Measurements from ENCODE around the gene MAP7D3.
A peak's percentile ranks its signal among the peaks of the same experiment; 100 is the strongest.

The MAP7D3 gene

GRCh38 chrX:136220540-136220939 lies 30.7 kb downstream of the MAP7D3 start:
- Histone ChIP-seq H3K9ac (ENCODE audit: low read depth in 1 of 2, low read length in 2 of 2) (no peak overlapping the region), H3K36me3 (ENCODE audit: control insufficient read depth in 2 of 2, insufficient read depth in 2 of 2, low read length in 2 of 2) (no peaks in the 10 kb centered on the region), H3K27me3 (ENCODE audit: control insufficient read depth in 2 of 2, insufficient read depth in 2 of 2, low read length in 2 of 2) (no peaks in the 10 kb centered on the region), H3K4me1 (ENCODE audit: control insufficient read depth in 2 of 2, insufficient read depth in 2 of 2, low read length in 2 of 2) (no peaks in the 10 kb centered on the region), H3K27ac (ENCODE audit: low read depth in 2 of 2, low read length in 2 of 2) (no peak overlapping the region), H3K9me3 (ENCODE audit: control insufficient read depth in 2 of 2, low read length in 2 of 2) (no peaks in the 10 kb centered on the region), H3K4me3 (ENCODE audit: low read length in 2 of 2) (no peak overlapping the region)

- Histone ChIP-seq H3K27me3 (ENCODE audit: control insufficient read depth in 2 of 2, insufficient read depth in 2 of 2, low read length in 2 of 2) (no peaks in the 10 kb centered on the region), H3K27ac (ENCODE audit: low read depth in 2 of 2, low read length in 2 of 2) (no peak overlapping the region), H3K9ac (ENCODE audit: low read depth in 1 of 2, low read length in 2 of 2) (no peak overlapping the region), H3K36me3 (ENCODE audit: control insufficient read depth in 2 of 2, insufficient read depth in 2 of 2, low read length in 2 of 2) (no peaks in the 10 kb centered on the region), H3K4me1 (ENCODE audit: control insufficient read depth in 2 of 2, insufficient read depth in 2 of 2, low read length in 2 of 2) (no peaks in the 10 kb centered on the region), H3K9me3 (ENCODE audit: control insufficient read depth in 2 of 2, low read length in 2 of 2) (no peaks in the 10 kb centered on the region), H3K4me3 (ENCODE audit: low read length in 2 of 2) (no peak overlapping the region)
Observed at GRCh38 chrX:136219893-136220292, 31.3 kb downstream of the MAP7D3 start.

- no peaks in the 10 kb centered on the region for H3K36me3 ChIP-seq (ENCODE audit: control insufficient read depth in 2 of 2, insufficient read depth in 2 of 2, low read length in 2 of 2)
- H3K9me3 ChIP-seq (ENCODE audit: control insufficient read depth in 2 of 2, low read length in 2 of 2), result no peaks in the 10 kb centered on the region
- H3K4me3 ChIP-seq (ENCODE audit: low read length in 2 of 2), result no peak overlapping the region
- H3K27ac ChIP-seq (ENCODE audit: low read depth in 2 of 2, low read length in 2 of 2), result no peak overlapping the region
- no peak overlapping the region for H3K9ac ChIP-seq (ENCODE audit: low read depth in 1 of 2, low read length in 2 of 2)
- peaks cover 0 to 3% of the 10 kb centered on the region in 2 donors for H3K27me3 ChIP-seq (ENCODE audit: control insufficient read depth in 2 of 2, insufficient read depth in 2 of 2, low read length in 2 of 2)
- H3K4me1 ChIP-seq (ENCODE audit: control insufficient read depth in 2 of 2, insufficient read depth in 2 of 2, low read length in 2 of 2), result no peaks in the 10 kb centered on the region
Observed at GRCh38 chrX:136215559-136215958, 35.6 kb downstream of the MAP7D3 start.

- Histone ChIP-seq H3K4me3 (ENCODE audit: low read length in 2 of 2) (no peak overlapping the region), H3K9me3 (ENCODE audit: control insufficient read depth in 2 of 2, low read length in 2 of 2) (no peaks in the 10 kb centered on the region), H3K4me1 (ENCODE audit: control insufficient read depth in 2 of 2, insufficient read depth in 2 of 2, low read length in 2 of 2) (no peaks in the 10 kb centered on the region), H3K27ac (ENCODE audit: low read depth in 2 of 2, low read length in 2 of 2) (no peak overlapping the region), H3K9ac (ENCODE audit: low read depth in 1 of 2, low read length in 2 of 2) (no peak overlapping the region), H3K36me3 (ENCODE audit: control insufficient read depth in 2 of 2, insufficient read depth in 2 of 2, low read length in 2 of 2) (no peaks in the 10 kb centered on the region), H3K27me3 (ENCODE audit: control insufficient read depth in 2 of 2, insufficient read depth in 2 of 2, low read length in 2 of 2) (peaks cover 0 to 3% of the 10 kb centered on the region in 2 donors)
Observed at GRCh38 chrX:136214551-136214950, 36.6 kb downstream of the MAP7D3 start.

- peaks cover 0 to 3% of the 10 kb centered on the region in 2 donors for H3K27me3 ChIP-seq (ENCODE audit: control insufficient read depth in 2 of 2, insufficient read depth in 2 of 2, low read length in 2 of 2)
- no peaks in the 10 kb centered on the region for H3K36me3 ChIP-seq (ENCODE audit: control insufficient read depth in 2 of 2, insufficient read depth in 2 of 2, low read length in 2 of 2)
- no peak overlapping the region for H3K4me3 ChIP-seq (ENCODE audit: low read length in 2 of 2)
- no peaks in the 10 kb centered on the region for H3K4me1 ChIP-seq (ENCODE audit: control insufficient read depth in 2 of 2, insufficient read depth in 2 of 2, low read length in 2 of 2)
- H3K27ac ChIP-seq (ENCODE audit: low read depth in 2 of 2, low read length in 2 of 2), result no peak overlapping the region
- no peak overlapping the region for H3K9ac ChIP-seq (ENCODE audit: low read depth in 1 of 2, low read length in 2 of 2)
- H3K9me3 ChIP-seq (ENCODE audit: control insufficient read depth in 2 of 2, low read length in 2 of 2), result no peaks in the 10 kb centered on the region
Observed at GRCh38 chrX:136212557-136213111, 38.6 kb downstream of the MAP7D3 start.

GRCh38 chrX:136211766-136212556 lies 39.2 kb downstream of the MAP7D3 start:
- Histone ChIP-seq H3K27ac (ENCODE audit: low read depth in 2 of 2, low read length in 2 of 2) (no peak overlapping the region), H3K4me3 (ENCODE audit: low read length in 2 of 2) (no peak overlapping the region), H3K36me3 (ENCODE audit: control insufficient read depth in 2 of 2, insufficient read depth in 2 of 2, low read length in 2 of 2) (no peaks in the 10 kb centered on the region), H3K27me3 (ENCODE audit: control insufficient read depth in 2 of 2, insufficient read depth in 2 of 2, low read length in 2 of 2) (peaks cover 0 to 3% of the 10 kb centered on the region in 2 donors), H3K4me1 (ENCODE audit: control insufficient read depth in 2 of 2, insufficient read depth in 2 of 2, low read length in 2 of 2) (no peaks in the 10 kb centered on the region), H3K9me3 (ENCODE audit: control insufficient read depth in 2 of 2, low read length in 2 of 2) (no peaks in the 10 kb centered on the region), H3K9ac (ENCODE audit: low read depth in 1 of 2, low read length in 2 of 2) (no peak overlapping the region)

GRCh38 chrX:136210806-136211205 lies 40.4 kb downstream of the MAP7D3 start:
- Histone ChIP-seq H3K27ac (ENCODE audit: low read depth in 2 of 2, low read length in 2 of 2) (no peak overlapping the region), H3K36me3 (ENCODE audit: control insufficient read depth in 2 of 2, insufficient read depth in 2 of 2, low read length in 2 of 2) (no peaks in the 10 kb centered on the region), H3K4me1 (ENCODE audit: control insufficient read depth in 2 of 2, insufficient read depth in 2 of 2, low read length in 2 of 2) (peaks cover 0 to 3% of the 10 kb centered on the region in 2 donors), H3K4me3 (ENCODE audit: low read length in 2 of 2) (no peak overlapping the region), H3K9me3 (ENCODE audit: control insufficient read depth in 2 of 2, low read length in 2 of 2) (no peaks in the 10 kb centered on the region), H3K27me3 (ENCODE audit: control insufficient read depth in 2 of 2, insufficient read depth in 2 of 2, low read length in 2 of 2) (peaks cover 0 to 3% of the 10 kb centered on the region in 2 donors), H3K9ac (ENCODE audit: low read depth in 1 of 2, low read length in 2 of 2) (no peak overlapping the region)

GRCh38 chrX:136210243-136210642 lies 41.0 kb downstream of the MAP7D3 start:
- H3K36me3 ChIP-seq (ENCODE audit: control insufficient read depth in 2 of 2, insufficient read depth in 2 of 2, low read length in 2 of 2), result no peaks in the 10 kb centered on the region
- peaks cover 0 to 3% of the 10 kb centered on the region in 2 donors for H3K27me3 ChIP-seq (ENCODE audit: control insufficient read depth in 2 of 2, insufficient read depth in 2 of 2, low read length in 2 of 2)
- no peak overlapping the region for H3K27ac ChIP-seq (ENCODE audit: low read depth in 2 of 2, low read length in 2 of 2)
- H3K4me1 ChIP-seq (ENCODE audit: control insufficient read depth in 2 of 2, insufficient read depth in 2 of 2, low read length in 2 of 2), result peaks cover 0 to 5% of the 10 kb centered on the region in 2 donors
- H3K4me3 ChIP-seq (ENCODE audit: low read length in 2 of 2), result no peak overlapping the region
- H3K9ac ChIP-seq (ENCODE audit: low read depth in 1 of 2, low read length in 2 of 2), result no peak overlapping the region
- no peaks in the 10 kb centered on the region for H3K9me3 ChIP-seq (ENCODE audit: control insufficient read depth in 2 of 2, low read length in 2 of 2)

- H3K36me3 ChIP-seq (ENCODE audit: control insufficient read depth in 2 of 2, insufficient read depth in 2 of 2, low read length in 2 of 2), result no peaks in the 10 kb centered on the region
- H3K9me3 ChIP-seq (ENCODE audit: control insufficient read depth in 2 of 2, low read length in 2 of 2), result no peaks in the 10 kb centered on the region
- peaks cover 2 to 3% of the 10 kb centered on the region in 2 donors for H3K27me3 ChIP-seq (ENCODE audit: control insufficient read depth in 2 of 2, insufficient read depth in 2 of 2, low read length in 2 of 2)
- peak overlapping the region in 1 of 2 donors; percentile 7 for H3K9ac ChIP-seq (ENCODE audit: low read depth in 1 of 2, low read length in 2 of 2)
- H3K27ac ChIP-seq (ENCODE audit: low read depth in 2 of 2, low read length in 2 of 2), result no peak overlapping the region
- H3K4me3 ChIP-seq (ENCODE audit: low read length in 2 of 2), result no peak overlapping the region
- peaks cover 0 to 5% of the 10 kb centered on the region in 2 donors for H3K4me1 ChIP-seq (ENCODE audit: control insufficient read depth in 2 of 2, insufficient read depth in 2 of 2, low read length in 2 of 2)
Observed at GRCh38 chrX:136209751-136210150, 41.4 kb downstream of the MAP7D3 start.

- H3K27ac ChIP-seq (ENCODE audit: low read depth in 2 of 2, low read length in 2 of 2), result peak overlapping the region; percentile 26 to 27
- peaks cover 0 to 11% of the 10 kb centered on the region in 2 donors for H3K4me1 ChIP-seq (ENCODE audit: control insufficient read depth in 2 of 2, insufficient read depth in 2 of 2, low read length in 2 of 2)
- peak overlapping the region in 1 of 2 donors; percentile 7 for H3K9ac ChIP-seq (ENCODE audit: low read depth in 1 of 2, low read length in 2 of 2)
- no peaks in the 10 kb centered on the region for H3K9me3 ChIP-seq (ENCODE audit: control insufficient read depth in 2 of 2, low read length in 2 of 2)
- no peak overlapping the region for H3K4me3 ChIP-seq (ENCODE audit: low read length in 2 of 2)
- no peaks in the 10 kb centered on the region for H3K36me3 ChIP-seq (ENCODE audit: control insufficient read depth in 2 of 2, insufficient read depth in 2 of 2, low read length in 2 of 2)
- H3K27me3 ChIP-seq (ENCODE audit: control insufficient read depth in 2 of 2, insufficient read depth in 2 of 2, low read length in 2 of 2), result peaks cover 2 to 3% of the 10 kb centered on the region in 2 donors
Observed at GRCh38 chrX:136209016-136209738, 42.0 kb downstream of the MAP7D3 start.

Data from mucosa of rectum (tissue), 2 donors.